ENCODE measurements around the gene FREM2. TPM values are rescaled to one million over a fixed set of nuclear protein-coding genes. Genes with fewer than 3 reads are reported as not detected.

The FREM2 gene
- total RNA-seq (2022) (23.1 and 25.4 TPM in 2 replicates), Bru-seq, nascent RNA (percentile 74 among the genes with signal in this experiment), BruChase-seq, experiment 1, labeled RNA remaining after a 6-hour chase (percentile 66 among the genes with signal in this experiment), BruChase-seq, experiment 2, labeled RNA remaining after a 2-hour chase (percentile 58 among the genes with signal in this experiment)
- long read RNA-seq, full-length matches to known transcripts = 1 of 2 reads
- long read RNA-seq, partial matches to known transcripts = 0 of 2 reads
- long read RNA-seq, other reads (novel, unspliced or antisense) = 1 of 2 reads

- peak within 1 kb of the TSS; percentile 79 for H3K4me3 Mint-ChIP-seq (ENCODE audit: low read depth, unreplicated experiment)
- no TSS peak for BruUV-seq (replicated peaks)
- CTCF ChIA-PET = interaction anchor here (0.6 to 3.1 kb wide), 14 partner anchors 7 to 228 kb away, joined by 3 to 18 read pairs (median 4); no protein-coding TSS in a partner anchor
- peaks cover 8% of the 10 kb centered on the region for H3K4me1 Mint-ChIP-seq (ENCODE audit: low read depth, unreplicated experiment)
- TF ChIP-seq CTCF (IDR thresholded peaks at IDR 0.05; ENCODE audit: unreplicated experiment) = no peak
- no peaks in the 10 kb centered on the region for H3K27me3 Mint-ChIP-seq (ENCODE audit: unreplicated experiment)
- DNase-seq = peak; percentile 81
- intact Hi-C loops (cut with micrococcal nuclease; ENCODE audit: unreplicated experiment) = loop anchor here (1.0 to 5.0 kb wide), 3 partner anchors 77 to 226 kb away; no protein-coding TSS in a partner anchor
- peak within 1 kb of the TSS; percentile 33 for H3K27ac Mint-ChIP-seq (ENCODE audit: unreplicated experiment)
- peaks cover 20% of the 10 kb centered on the region for H3K36me3 Mint-ChIP-seq (ENCODE audit: insufficient read depth, unreplicated experiment)
- H3K9me3 Mint-ChIP-seq (ENCODE audit: low read depth, unreplicated experiment) = no peaks in the 10 kb centered on the region
Observed at GRCh38 chr13:38686577-38687245, at the start of gene FREM2. Gene FREM2, plus strand, starts transcription at chr13:38687077. Its CDS starts 268 bp downstream, at chr13:38687345.

- H3K27ac Mint-ChIP-seq (ENCODE audit: unreplicated experiment) = peak overlapping the region; percentile 97
- peak overlapping the region; percentile 54 for H3K4me3 Mint-ChIP-seq (ENCODE audit: low read depth, unreplicated experiment)
- H3K36me3 Mint-ChIP-seq (ENCODE audit: insufficient read depth, unreplicated experiment) = peaks cover 6% of the 10 kb centered on the region
- DNase-seq = no peak
- H3K9me3 Mint-ChIP-seq (ENCODE audit: low read depth, unreplicated experiment) = no peaks in the 10 kb centered on the region
- intact Hi-C loops (cut with micrococcal nuclease; ENCODE audit: unreplicated experiment) = no loop called here
- no peaks in the 10 kb centered on the region for H3K27me3 Mint-ChIP-seq (ENCODE audit: unreplicated experiment)
- BruUV-seq (replicated peaks) = no TSS peak
- TF ChIP-seq CTCF (IDR thresholded peaks at IDR 0.05; ENCODE audit: unreplicated experiment) = no peak
- CTCF ChIA-PET = no interaction called here
- H3K4me1 Mint-ChIP-seq (ENCODE audit: low read depth, unreplicated experiment) = peaks cover 41% of the 10 kb centered on the region
Observed at GRCh38 chr13:38637576-38637975, 49.3 kb upstream of the FREM2 start.

DNA sequence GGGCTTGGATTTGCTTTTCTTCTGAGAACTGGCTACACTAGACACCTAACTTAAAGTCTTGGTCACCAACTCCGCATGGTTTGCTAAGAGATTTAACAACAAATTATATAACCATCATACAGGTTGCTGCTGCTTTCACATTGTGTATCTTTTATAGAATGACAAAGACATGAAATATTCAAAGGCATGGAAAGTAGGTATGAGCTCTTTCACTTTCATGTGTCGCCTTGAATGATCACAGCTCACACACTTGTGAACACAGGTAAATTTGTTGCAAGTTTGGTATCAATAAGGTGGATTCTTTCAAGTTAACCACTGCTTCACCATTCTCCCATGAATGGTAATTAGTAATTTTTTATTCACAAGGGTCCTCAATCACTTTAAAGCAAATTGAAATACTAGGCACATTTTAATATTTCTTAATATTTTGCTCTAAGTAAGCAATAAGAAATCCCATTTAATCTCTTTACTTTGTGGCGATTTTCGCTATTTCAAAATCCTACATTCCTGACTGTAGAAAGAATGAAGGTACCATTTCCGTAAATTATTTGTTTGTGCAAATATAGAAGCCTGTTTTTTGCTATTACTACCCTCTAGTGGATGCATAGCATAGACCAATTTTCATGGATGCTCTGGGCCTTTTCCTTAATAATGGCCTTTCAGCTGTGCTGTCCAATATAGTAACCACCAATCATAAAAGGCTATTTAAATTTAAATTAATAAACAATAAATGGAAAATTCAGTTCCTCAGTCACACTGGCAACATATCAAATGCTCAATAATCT is 45.5 kb upstream of the FREM2 start:
- intact Hi-C loops (cut with micrococcal nuclease; ENCODE audit: unreplicated experiment) = no loop called here
- DNase-seq = no peak
- CTCF ChIA-PET = interaction anchor here (2.4 kb wide), 1 partner anchor 59 kb away, joined by 10 read pairs; no protein-coding TSS in a partner anchor
- Mint-ChIP-seq H3K4me3 (ENCODE audit: low read depth, unreplicated experiment) (no peak overlapping the region), H3K36me3 (ENCODE audit: insufficient read depth, unreplicated experiment) (peaks cover 6% of the 10 kb centered on the region), H3K27me3 (ENCODE audit: unreplicated experiment) (no peaks in the 10 kb centered on the region), H3K27ac (ENCODE audit: unreplicated experiment) (no peak overlapping the region), H3K9me3 (ENCODE audit: low read depth, unreplicated experiment) (no peaks in the 10 kb centered on the region), H3K4me1 (ENCODE audit: low read depth, unreplicated experiment) (peaks cover 39% of the 10 kb centered on the region)
- BruUV-seq (replicated peaks) = no TSS peak
- no peak for TF ChIP-seq CTCF (IDR thresholded peaks at IDR 0.05; ENCODE audit: unreplicated experiment)

GRCh38 chr13:38647312-38647711 is 39.6 kb upstream of the FREM2 start:
- Mint-ChIP-seq H3K27me3 (ENCODE audit: unreplicated experiment) (no peaks in the 10 kb centered on the region), H3K4me1 (ENCODE audit: low read depth, unreplicated experiment) (peaks cover 20% of the 10 kb centered on the region), H3K9me3 (ENCODE audit: low read depth, unreplicated experiment) (no peaks in the 10 kb centered on the region), H3K27ac (ENCODE audit: unreplicated experiment) (no peak overlapping the region), H3K36me3 (ENCODE audit: insufficient read depth, unreplicated experiment) (no peaks in the 10 kb centered on the region), H3K4me3 (ENCODE audit: low read depth, unreplicated experiment) (no peak overlapping the region)
- intact Hi-C loops (cut with micrococcal nuclease; ENCODE audit: unreplicated experiment) = no loop called here
- CTCF ChIA-PET = no interaction called here
- no peak for TF ChIP-seq CTCF (IDR thresholded peaks at IDR 0.05; ENCODE audit: unreplicated experiment)
- no TSS peak for BruUV-seq (replicated peaks)
- DNase-seq = no peak
